ENCODE data around the gene SELENOI. TPM values are rescaled to one million over a fixed set of nuclear protein-coding genes. Genes with fewer than 3 reads are reported as not detected.
"Not testable (repeated sequence)": the region's sequence is repeated elsewhere in the genome, so short reads cannot be mapped to it uniquely, and the experiment has no call there.

The SELENOI gene
- total RNA-seq, 4 donors from 2014 or later = 6.4 to 11.2 (median 9.3) TPM

GRCh38 chr2:26316845-26317244 is 29.1 kb upstream of the SELENOI start:
- no peaks in the 10 kb centered on the region for H3K9me3 ChIP-seq
- no peaks in the 10 kb centered on the region for H3K4me1 ChIP-seq
- no peak overlapping the region for H3K27ac ChIP-seq (replicated peaks in 1 of 4)
- H3K4me3 ChIP-seq = no peak overlapping the region
- H3K27me3 ChIP-seq = peaks cover 0 to 5% (median 0%) of the 10 kb centered on the region in 4 donors
- DNase-seq (ENCODE audit: extremely low spot score) = no peak
- H3K36me3 ChIP-seq = no peaks in the 10 kb centered on the region
- intact Hi-C loops (cut with DNase I) = no loop called here
- WGBS = 86% methylated on average over 6 of the region's 6 CpGs
- TF ChIP-seq EP300 (IDR thresholded peaks at IDR 0.05) (no peak), POLR2AphosphoS5 (IDR thresholded peaks at IDR 0.05) (no peak), CTCF (IDR thresholded peaks at IDR 0.05) (no peak), POLR2A (IDR thresholded peaks at IDR 0.05; ENCODE audit: low read depth) (no peak)

- DNase-seq (ENCODE audit: extremely low spot score) = no peak
- Histone ChIP-seq H3K27ac (replicated peaks in 1 of 4) (no peak overlapping the region), H3K9me3 (no peaks in the 10 kb centered on the region), H3K4me1 (no peaks in the 10 kb centered on the region), H3K36me3 (no peaks in the 10 kb centered on the region), H3K4me3 (no peak overlapping the region), H3K27me3 (peaks cover 0 to 5% (median 0%) of the 10 kb centered on the region in 4 donors)
- intact Hi-C loops (cut with DNase I) = no loop called here
- WGBS = 85% methylated on average over 8 of the region's 8 CpGs
- no peak for TF ChIP-seq POLR2AphosphoS5 (IDR thresholded peaks at IDR 0.05)
- no peak for TF ChIP-seq POLR2A (IDR thresholded peaks at IDR 0.05; ENCODE audit: low read depth)
- TF ChIP-seq EP300 (IDR thresholded peaks at IDR 0.05) = no peak
- TF ChIP-seq CTCF (IDR thresholded peaks at IDR 0.05) = no peak
Observed at GRCh38 chr2:26317377-26318105, 28.4 kb upstream of the SELENOI start.

GRCh38 chr2:26318950-26319349 is 27.0 kb upstream of the SELENOI start:
- DNase-seq (ENCODE audit: extremely low spot score) = no peak
- 69% methylated on average over 6 of the region's 6 CpGs for WGBS
- no peaks in the 10 kb centered on the region for H3K36me3 ChIP-seq
- intact Hi-C loops (cut with DNase I) = no loop called here
- no peak overlapping the region for H3K4me3 ChIP-seq
- TF ChIP-seq POLR2A (IDR thresholded peaks at IDR 0.05; ENCODE audit: low read depth) = no peak
- TF ChIP-seq EP300 (IDR thresholded peaks at IDR 0.05) = no peak
- TF ChIP-seq POLR2AphosphoS5 (IDR thresholded peaks at IDR 0.05) = no peak
- no peak for TF ChIP-seq CTCF (IDR thresholded peaks at IDR 0.05)
- H3K27ac ChIP-seq (replicated peaks in 1 of 4) = no peak overlapping the region
- H3K9me3 ChIP-seq = no peaks in the 10 kb centered on the region
- H3K27me3 ChIP-seq = peaks cover 0 to 5% (median 0%) of the 10 kb centered on the region in 4 donors
- H3K4me1 ChIP-seq = no peaks in the 10 kb centered on the region

- intact Hi-C loops (cut with DNase I); H3K27ac ChIP-seq (replicated peaks in 1 of 4); H3K4me1 ChIP-seq; H3K9me3 ChIP-seq; H3K27me3 ChIP-seq; H3K4me3 ChIP-seq; DNase-seq (ENCODE audit: extremely low spot score); H3K36me3 ChIP-seq: not testable (repeated sequence)
Observed at GRCh38 chr2:26324479-26324878, 21.5 kb upstream of the SELENOI start.

- peaks cover 0 to 2% (median 0%) of the 10 kb centered on the region in 4 donors for H3K4me1 ChIP-seq
- no peaks in the 10 kb centered on the region for H3K27me3 ChIP-seq
- intact Hi-C loops (cut with DNase I) = loop anchor here (5.0 kb wide), 1 partner anchor 88 kb away; no protein-coding TSS in a partner anchor
- H3K4me3 ChIP-seq = no peak overlapping the region
- no peaks in the 10 kb centered on the region for H3K9me3 ChIP-seq
- WGBS = 61% methylated on average over 3 of the region's 3 CpGs
- H3K36me3 ChIP-seq = no peaks in the 10 kb centered on the region
- TF ChIP-seq CTCF (IDR thresholded peaks at IDR 0.05) (no peak), EP300 (IDR thresholded peaks at IDR 0.05) (no peak), POLR2A (IDR thresholded peaks at IDR 0.05; ENCODE audit: low read depth) (no peak), POLR2AphosphoS5 (IDR thresholded peaks at IDR 0.05) (no peak)
- H3K27ac ChIP-seq (replicated peaks in 1 of 4) = no peak overlapping the region
- no peak for DNase-seq (ENCODE audit: extremely low spot score)
Observed at GRCh38 chr2:26324903-26325302, 21.0 kb upstream of the SELENOI start.

Measured in esophagus muscularis mucosa (tissue), 4 donors.